GM19035 (cell line): ENCODE data around the gene C14orf119.

Experiments used
- ATAC-seq: cut with Tn5 transposase; IDR thresholded peaks from one replicate; pipeline ENCODE4 v1.9.1; 2021; ENCODE audit not compliant: unreplicated experiment

The C14orf119 gene

DNA sequence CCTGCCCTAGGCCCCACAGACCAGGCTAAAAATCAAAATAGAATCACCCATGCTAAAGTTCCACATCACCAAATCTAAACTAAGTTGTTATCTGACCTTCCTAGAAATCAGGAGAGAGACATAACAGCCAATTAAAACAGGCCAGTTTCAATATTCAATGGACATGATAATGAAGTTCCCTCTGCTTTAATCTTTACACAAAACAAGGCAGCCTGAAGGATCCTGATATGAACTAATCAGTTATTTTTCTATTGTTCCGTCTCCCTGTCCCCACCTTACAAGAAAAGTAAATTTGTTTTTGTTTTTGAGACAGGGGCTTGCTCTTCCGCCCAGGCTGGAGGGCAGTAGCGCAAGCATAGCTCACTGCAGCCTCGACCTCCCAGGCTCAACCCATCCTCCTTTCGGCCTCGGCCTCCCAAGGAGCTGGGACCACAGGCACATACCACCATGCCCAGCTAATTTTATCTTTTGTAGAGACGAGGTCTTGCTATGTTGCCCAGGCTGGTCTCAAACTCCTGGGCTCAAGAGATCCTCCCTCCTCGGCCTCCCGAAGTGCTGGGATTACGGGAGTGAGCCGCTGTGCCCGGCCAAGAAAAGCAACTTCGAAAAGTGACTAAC lies 29.1 kb downstream of the C14orf119 start:
- no peak for ATAC-seq

DNA sequence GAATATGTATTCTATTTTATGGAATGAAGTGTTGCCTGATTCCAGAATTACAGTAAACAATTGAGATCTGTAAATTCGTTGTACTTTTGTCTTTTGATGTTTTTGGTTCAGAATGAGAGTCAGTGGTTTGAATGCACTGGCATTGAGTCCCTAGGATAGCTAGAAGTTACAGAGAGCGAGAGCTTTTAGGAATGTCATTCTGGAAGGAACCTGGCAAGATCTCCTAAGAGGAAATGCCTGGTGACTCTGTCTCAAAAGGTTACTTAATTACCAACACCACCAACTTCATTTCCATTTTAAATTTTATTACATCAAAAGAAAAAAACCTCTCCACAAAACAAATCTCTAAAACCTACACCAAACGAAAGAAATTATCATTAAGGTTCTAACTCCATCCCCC lies 29.7 kb downstream of the C14orf119 start:
- no peak for ATAC-seq

DNA sequence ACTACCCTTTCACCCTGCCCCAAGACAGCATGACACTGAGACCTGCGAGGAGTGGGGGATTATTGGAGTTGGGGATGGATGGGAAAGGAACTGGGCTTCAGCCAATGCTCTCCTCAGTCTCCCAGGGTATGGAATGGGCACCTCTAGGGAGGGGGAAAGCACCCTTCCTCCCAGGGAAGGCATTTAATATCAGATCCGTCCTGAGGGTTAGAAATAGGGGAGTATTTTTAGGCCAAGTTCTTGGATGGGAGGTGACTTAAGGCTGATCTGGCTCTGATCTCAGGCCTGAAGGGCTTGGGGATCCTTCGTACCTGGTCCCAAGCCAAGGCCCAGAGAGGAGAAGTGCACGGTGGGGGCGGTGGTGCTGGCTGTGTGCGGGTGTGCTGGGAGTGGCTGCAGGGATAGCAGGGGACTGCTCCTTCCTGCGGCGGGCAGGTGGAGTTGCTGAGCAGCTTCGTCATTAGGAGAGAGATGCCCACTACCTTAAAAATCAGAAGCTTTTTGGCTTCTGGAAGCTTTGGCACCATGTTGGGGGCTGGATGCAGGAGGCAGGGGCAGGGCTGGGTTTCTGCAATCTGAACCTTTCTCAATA lies 30.7 kb downstream of the C14orf119 start:
- ATAC-seq: no peak

DNA sequence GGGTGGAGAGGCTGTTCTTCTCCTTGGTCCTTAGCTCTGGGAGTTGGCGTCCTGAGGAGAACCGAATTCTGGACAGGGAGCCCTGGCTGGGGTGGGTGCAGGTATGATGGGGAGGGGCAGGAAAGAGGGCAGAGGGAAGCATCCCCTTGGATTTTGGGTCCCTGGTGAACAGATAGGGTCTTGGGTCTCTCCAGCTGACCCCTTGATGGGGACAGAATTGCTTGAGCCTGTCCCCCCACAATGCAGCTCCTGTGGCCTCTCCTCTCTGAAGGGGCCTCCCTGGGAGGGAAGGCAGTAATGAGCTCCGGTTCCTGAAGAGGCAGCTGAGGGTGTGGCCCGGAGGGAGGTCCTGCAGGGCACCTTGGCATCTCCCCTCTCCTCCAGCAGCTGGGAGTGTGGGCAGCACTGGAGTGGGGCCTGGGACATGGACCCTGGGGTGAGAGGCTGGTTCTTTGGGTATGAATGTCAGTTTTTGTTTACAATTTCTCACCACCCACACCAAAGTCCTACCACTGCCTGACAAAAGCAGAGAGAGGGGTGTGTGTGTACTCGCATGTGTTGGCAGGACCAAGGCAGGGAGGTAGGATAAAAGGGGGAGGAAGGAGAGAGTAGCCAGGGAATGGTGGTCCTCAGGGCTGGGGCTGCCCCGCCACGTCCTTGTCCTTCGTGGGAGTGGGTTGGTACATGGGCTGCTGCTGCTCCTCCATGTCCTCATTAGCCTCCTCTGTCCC lies 31.4 kb downstream of the C14orf119 start:
- no peak for ATAC-seq

DNA sequence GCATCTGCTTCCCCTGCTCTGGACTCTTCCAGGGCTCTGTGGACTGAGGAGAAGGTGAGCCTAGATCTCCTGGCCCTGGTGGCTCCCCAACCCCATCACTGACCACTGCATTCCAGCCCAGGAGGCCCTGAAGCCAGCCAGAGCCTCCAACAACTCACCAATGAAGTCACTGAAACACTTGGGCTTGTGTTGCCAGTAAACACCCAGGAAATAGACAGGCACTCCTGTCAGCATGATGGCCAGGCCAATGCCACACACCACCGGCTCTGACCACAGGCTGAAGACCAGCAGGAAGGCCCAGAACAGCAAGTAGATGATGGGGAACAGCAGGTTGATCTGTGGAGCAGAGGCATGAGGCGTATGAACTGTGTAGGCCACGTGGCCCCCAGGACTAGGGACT lies 32.6 kb downstream of the C14orf119 start:
- no peak for ATAC-seq

DNA sequence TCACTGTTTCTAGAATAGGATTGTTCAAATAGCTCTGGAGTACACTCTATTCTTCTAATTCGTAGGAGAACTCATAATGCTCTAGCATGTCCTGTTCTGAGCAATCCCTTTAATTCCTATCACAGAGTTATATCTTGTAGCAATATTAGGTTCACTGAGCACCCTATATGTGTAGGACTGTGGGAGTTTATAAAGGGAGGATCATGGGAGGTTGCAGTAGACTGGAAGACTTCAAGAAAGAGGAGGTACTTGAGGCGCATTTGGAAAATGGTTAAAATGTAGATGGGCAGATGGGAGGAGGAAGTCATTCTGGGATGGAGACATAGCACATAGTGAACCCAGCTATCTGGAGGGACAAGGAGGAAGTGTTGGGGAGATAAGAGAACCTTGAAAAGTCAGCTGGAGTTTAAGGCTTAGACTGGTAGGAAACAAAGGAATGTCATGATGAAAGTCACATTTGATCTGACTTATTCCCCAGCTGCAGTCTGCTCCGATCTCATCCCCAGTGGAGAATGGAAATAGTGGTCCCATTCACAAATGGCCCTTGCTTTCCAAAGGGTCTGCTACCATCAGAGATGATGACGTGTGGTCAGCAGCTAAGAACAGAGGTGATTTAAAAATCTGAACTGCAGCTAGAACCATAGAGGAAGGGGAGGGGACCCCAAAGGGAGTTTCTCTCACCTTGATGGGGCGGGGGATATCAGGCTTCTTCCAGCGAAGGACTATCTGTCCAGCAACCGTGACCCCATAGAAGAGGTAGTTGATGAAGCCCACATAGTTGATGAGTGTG lies 33.9 kb downstream of the C14orf119 start:
- no peak for ATAC-seq

DNA sequence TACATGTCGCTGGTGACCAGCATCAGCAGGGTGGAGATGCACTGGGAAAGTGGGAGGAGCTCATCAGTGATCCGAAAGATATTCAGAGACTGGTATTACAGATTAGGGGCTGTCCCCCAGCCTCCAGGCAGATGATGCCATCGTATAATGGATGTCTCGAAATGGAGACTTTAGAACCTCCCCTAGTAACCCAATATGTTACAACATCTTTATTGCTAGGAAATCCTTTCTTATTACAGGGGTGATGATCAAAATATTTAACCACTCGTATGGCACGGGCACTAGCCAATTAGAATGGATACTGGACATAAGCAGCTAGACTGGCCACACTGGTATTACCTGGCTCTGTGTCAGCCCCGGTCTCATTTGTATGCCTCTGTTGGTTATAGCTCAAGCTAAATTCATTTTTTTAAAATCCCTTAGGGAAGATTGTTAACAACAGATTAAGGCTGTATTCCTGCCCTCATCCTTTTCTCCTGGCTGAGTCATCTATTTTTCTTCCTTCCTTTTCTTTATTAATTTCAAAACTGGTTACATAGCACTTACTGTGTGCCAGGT lies 34.5 kb downstream of the C14orf119 start:
- ATAC-seq: no peak

DNA sequence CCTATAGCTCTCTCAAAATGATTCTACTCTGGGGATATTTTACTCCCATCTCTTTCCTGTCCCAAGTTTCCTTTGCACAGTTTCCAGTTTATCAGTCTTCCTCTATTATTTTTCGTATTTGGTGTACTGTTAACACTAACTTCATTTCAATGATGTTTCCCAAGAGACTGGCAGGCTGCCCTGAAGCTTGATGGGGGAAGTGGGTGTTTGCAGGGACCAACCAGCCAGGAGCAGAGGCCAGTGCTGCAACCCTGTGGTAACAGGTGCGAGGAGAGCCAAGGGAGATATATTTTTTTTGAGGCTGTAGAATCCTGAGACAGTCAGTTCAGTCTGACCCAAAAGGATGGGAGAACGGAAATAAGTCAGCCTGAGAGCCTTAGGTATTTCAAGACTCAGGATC lies 35.6 kb downstream of the C14orf119 start:
- ATAC-seq: no peak

DNA sequence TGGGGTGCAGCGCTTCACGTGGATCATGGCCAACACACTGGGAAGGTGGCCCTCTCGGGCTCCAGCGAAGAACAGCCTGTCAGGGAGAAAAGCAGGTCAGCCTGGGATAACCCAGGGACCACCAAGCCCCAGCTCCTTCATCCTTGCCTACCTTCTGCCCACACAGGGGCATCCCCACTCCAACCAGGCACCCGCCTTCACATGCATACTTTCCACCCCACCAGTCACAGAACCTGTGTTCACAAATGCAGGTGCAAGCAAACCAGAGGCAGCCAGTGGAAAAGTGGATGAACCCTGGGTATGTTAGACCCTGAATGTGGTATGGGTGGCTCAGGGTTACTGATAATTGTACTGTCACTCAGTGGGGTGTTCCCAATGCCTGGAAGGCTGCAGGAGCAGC lies 36.2 kb downstream of the C14orf119 start:
- ATAC-seq: no peak

DNA sequence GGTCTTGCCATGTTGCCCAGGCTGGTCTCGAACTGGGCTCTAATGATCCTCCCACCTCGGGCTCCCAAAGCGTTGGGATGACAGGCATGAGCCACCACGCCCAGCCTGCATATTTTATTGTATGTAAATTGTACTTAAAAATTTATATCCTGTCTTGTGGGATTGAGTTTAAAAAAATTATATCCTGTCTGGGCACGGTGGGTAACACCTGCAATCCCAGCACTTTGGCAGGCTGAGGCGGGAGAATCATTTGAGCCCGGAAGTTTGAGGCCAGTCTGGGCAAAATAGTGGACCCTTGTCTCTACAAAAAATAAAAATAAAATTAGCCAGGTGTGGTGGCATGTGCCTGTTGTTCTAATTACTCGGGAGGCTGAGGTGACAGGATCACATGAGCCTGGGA lies 37.7 kb downstream of the C14orf119 start:
- ATAC-seq: no peak

DNA sequence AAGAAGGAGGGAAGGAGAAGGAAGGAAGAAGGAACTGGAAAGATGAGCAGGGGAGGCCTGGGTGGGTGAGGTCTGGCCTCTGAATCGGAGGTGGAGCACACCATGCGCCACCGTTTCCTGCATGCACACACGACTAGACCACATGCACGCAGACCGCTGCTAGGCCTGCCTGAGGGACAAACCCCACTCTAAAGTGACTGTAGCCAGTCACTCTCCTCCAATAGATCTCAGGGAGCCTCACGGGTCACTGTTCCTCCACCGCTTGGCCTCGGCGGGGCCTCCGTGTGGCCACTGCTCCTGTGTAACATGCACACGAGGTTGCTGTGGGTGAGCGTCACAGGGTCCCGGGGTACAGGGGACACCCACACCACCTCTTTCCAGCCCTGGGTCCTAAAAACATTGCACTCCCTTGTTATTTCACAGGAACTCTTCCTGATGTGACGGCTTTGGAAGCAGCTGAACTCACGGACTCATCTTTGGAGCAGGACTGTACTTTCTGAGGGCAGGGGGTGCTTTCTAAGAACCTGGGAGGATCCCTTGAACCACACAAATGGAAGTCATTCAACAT lies 41.3 kb downstream of the C14orf119 start:
- ATAC-seq: no peak

DNA sequence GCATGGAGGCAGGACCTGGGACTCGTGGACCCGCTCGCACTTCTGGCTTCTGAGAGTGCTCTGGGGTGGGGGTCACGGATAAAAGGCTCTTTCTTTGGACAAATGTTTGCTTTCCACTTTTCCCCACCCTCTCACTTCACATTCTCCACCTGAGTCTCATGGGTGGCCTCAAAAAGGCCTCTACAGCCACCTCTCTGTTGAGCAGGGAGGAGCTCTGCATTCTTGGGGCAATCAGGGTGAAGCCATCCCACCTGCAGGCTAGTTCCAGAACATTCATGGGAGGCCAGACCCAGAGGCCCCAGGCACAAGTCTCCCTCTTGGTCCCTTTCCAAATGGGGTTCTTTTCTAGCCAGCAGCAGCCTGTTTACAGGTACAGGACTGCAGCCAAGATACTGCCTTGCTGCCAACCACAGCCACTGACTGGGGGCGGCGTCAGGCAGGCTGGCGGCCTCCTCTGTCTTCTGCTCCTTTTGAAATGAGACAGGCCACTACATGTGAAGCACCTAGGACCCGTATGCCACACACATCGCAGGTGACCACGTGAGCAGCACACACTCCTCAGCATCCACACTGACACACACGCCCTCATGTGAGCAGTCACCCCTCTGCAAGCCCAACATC lies 42.0 kb downstream of the C14orf119 start:
- ATAC-seq: no peak

DNA sequence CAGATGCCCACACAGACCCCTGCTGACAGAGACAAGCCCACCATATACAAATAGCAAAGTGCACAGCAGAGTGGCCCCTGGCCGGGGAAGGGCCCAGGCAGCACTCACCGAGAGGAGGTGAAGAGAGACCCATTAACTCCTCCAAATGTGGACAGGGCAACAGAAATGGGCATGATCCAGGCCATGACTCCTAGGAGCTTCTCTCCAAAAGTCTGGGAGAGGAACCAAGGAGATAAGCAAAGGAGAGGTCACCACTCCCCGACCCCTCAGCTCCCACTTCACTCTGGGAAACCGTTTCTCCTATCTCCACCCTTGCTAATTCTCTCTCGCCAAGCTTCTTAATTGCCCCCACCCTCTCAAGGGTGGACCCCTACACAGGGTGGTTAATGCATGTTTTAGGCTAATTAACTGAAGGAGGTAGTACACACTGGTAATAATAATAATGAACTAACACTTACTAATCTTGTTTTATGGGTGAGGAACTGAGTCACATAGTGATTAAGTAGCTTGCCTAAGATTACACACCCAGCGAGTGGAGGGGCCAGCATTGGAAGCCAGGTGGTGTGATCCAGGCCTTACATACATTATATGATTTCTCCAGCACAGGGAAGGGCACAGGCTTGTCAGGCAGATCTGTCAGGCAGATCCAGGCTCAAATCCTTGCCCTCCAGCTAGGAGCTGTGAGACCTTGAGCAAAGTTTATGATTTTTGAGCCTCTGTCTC lies 42.7 kb downstream of the C14orf119 start:
- no peak for ATAC-seq

DNA sequence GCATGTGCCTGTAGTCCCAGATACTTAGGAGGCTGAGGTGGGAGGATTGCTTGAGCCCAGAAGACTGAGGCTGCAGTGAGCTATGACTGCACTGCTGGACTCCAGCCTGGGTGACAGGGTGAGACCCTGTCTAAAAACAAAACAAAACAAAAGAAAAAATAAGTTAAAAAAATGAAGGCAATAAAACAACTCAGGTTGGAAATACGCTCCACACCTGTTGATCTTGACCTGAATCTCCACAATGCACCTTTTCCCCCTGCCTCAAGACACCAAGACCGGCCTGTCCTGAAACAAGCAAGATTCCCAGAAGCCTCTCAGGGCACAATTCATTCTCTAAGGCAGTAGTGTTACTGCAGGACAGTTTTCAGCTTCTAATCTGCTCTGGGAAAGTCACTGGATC lies 44.6 kb downstream of the C14orf119 start:
- ATAC-seq: no peak

DNA sequence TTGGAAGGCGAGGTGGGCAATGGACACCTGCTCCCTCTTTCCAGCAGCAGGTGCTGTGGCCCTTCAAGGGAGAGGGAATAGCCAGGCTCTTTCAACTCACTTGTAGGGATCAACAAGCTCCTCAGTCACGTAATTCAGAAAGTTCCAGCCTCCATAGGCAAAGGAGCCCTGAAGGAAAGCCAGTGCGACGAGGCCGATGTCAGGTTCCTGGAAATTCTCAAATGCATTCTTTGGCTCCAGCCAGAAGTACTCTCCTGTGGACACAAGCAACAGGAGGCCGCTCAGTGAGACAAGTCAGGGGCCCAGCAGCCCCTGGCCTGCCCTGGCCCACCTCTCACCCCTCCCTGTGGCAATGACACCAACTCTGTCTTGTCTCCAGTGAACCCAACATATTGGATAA lies 45.1 kb downstream of the C14orf119 start:
- ATAC-seq: no peak

DNA sequence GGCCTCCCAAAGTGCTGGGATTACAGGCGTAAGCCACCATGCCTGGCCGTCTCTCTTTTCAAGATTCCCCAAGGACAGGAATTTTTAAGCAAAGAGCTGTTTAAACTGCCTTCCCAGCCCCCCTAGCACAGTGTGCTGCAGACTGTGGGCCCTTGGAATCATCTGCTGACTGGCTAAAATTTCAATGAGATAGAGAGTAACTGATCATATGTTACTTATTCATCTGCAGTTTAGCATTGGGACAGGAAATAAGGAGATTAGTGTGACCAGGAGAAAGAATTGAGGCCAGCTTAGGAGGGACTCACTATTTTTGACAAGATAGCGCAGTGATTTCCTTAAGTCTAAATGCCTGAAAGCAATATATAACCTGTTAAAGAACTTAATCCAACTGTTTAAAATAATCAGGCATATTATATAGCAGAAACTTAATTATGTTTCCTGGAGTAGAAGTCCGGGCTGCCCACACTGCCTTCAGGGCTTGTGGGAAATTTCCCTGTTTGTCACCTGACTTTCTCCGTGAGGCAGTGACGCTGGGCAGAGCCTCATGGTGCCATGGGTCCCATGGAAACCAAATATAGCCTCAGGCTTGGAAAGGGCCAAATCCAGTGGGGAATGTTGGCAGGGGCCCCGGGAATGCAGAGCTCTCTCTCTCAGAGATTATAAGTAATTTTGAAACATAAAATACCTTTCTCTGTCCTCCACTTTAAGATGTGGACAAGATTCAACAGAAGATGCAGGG lies 46.6 kb downstream of the C14orf119 start:
- ATAC-seq: no peak

DNA sequence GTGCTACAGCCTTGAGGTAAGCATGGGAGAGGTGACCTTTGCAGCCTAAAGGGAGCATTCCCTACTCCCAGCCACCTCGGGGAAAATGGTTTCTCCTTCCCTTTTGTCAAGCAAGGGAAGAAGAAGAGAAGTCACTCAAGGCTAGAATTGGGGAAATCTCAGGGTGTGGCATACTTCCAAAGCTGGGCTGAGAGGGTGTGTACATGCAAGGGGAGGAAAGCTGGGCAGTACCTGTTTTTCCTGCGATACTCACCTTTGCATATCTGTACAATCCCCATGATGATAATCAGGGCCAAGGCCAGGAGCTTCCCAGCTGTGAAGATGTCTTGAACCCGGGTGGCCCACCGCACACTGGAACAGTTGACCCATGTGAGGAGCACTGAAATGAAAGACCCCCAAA lies 47.5 kb downstream of the C14orf119 start:
- no peak for ATAC-seq

DNA sequence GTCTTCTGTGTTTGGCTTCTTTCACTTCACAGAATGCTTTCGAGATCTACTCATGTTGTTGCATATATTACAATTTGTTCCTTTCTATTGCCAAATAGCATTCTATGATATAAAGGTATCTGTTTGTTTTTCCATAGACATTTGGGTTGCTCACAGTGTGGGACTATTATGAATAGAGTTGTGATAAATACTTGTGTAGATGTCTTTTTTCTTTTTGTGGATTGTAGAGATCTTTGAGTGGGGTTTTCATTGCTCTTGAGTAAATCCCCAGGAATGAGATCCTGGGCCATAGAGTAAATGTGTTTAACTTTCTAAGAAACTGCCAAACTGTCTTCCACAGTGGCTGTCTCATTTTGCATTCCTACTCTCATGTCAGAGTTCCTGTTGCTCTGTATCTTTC lies 48.6 kb downstream of the C14orf119 start:
- ATAC-seq: no peak

DNA sequence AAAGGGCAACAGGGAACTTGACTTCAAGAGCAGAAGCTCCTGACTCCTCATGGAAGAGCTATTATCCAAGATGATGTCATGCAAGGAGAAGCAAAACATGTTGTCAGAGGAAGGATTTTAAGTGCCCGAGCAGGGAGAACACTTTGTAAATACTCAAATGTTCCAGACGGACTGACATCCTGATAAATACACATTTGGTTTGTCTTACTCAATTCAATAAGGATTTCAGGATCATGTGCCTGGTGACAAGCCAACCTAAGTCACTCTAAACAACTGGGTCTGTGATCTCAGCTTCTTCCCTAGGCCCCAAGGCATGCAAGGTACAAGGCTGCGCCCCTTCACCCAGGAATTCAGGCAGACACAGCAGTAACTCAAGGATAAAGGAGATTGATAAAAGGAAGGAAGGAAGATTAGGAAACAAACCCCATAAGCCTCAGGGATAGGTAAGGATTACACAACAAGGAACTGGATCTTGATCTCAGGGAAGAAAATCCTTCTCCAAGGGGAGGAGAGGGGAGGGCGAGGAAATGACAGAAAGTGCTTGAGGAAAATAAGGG lies 50.6 kb downstream of the C14orf119 start:
- no peak for ATAC-seq
